Glutamatergic neuron (in vitro differentiated cells): ENCODE results near the gene ZC2HC1B. TPM values are rescaled to one million over a fixed set of nuclear protein-coding genes. Genes with fewer than 3 reads are reported as not detected.

ENCODE experiments used
- DNase-seq: peaks from one replicate; pipeline ENCODE4 v3.0.0; 2022
- H3K27ac Mint-ChIP-seq: one replicate; pipeline ENCODE4 v1.8.0; 2020; ENCODE audit warnings: mild to moderate bottlenecking, mixed read lengths, inconsistent platforms; ENCODE audit not compliant: unreplicated experiment
- H3K27me3 Mint-ChIP-seq: one replicate; pipeline ENCODE4 v1.8.0; 2020; ENCODE audit warnings: mild to moderate bottlenecking, moderate library complexity, mixed read lengths, inconsistent platforms; ENCODE audit not compliant: unreplicated experiment
- H3K36me3 Mint-ChIP-seq: one replicate; pipeline ENCODE4 v1.8.0; 2020; ENCODE audit warnings: mild to moderate bottlenecking, mixed read lengths, inconsistent platforms; ENCODE audit not compliant: unreplicated experiment
- H3K4me1 Mint-ChIP-seq: one replicate; pipeline ENCODE4 v1.8.0; 2020; ENCODE audit warnings: mild to moderate bottlenecking, low read depth, mixed read lengths, inconsistent platforms; ENCODE audit not compliant: unreplicated experiment
- H3K4me3 Mint-ChIP-seq: one replicate; pipeline ENCODE4 v1.8.0; 2020; ENCODE audit warnings: mild to moderate bottlenecking, mixed read lengths, inconsistent platforms; ENCODE audit not compliant: unreplicated experiment
- H3K9me3 Mint-ChIP-seq: one replicate; pipeline ENCODE4 v1.8.0; 2020; ENCODE audit warnings: mild to moderate bottlenecking, moderate library complexity, mixed read lengths, inconsistent platforms; ENCODE audit not compliant: unreplicated experiment
- total RNA-seq: library from RNA; stranded (reverse); fragmentation: NEBNext Ultra II Directional; extraction: Animal tissue kit (Norgen Biotek cat#: 25700); gene quantifications from one replicate; pipeline ENCODE4 v1.2.1, GENCODE V29; 2021; ENCODE audit not compliant: unreplicated experiment
- TF ChIP-seq, protein P1 (sequence below): fragments of 200-600 bp; sonication (generic); IDR thresholded peaks from one replicate; pipeline ENCODE4 v1.5.0; 2021; ENCODE audit not compliant: partially characterized antibody, unreplicated experiment

Gene ZC2HC1B
- total RNA-seq, 1 donor from 2014 or later: not detected

DNA sequence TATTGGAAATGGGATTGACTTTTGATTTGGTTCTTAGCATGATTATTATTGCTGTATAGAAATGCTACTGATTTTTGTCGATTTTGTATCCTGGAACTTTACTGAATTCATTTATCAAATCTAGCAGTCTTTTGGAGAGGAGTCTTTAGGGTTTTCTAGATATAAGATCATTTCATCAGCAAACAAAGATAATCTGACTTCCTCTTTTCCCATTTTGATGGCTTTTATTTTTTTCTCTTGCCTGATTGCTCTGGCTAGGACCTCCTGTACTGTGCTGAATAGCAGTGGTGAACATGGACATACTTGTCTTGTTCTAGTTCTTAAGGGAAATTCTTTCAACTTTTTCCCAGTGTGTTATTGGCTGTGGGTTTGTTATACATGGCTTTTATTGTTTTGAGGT lies 64.6 kb downstream of the ZC2HC1B start:
- no peak for DNase-seq
- no peaks in the 10 kb centered on the region for H3K9me3 Mint-ChIP-seq
- H3K27me3 Mint-ChIP-seq: no peaks in the 10 kb centered on the region
- no peak overlapping the region for H3K4me3 Mint-ChIP-seq
- TF ChIP-seq, protein P1, sequence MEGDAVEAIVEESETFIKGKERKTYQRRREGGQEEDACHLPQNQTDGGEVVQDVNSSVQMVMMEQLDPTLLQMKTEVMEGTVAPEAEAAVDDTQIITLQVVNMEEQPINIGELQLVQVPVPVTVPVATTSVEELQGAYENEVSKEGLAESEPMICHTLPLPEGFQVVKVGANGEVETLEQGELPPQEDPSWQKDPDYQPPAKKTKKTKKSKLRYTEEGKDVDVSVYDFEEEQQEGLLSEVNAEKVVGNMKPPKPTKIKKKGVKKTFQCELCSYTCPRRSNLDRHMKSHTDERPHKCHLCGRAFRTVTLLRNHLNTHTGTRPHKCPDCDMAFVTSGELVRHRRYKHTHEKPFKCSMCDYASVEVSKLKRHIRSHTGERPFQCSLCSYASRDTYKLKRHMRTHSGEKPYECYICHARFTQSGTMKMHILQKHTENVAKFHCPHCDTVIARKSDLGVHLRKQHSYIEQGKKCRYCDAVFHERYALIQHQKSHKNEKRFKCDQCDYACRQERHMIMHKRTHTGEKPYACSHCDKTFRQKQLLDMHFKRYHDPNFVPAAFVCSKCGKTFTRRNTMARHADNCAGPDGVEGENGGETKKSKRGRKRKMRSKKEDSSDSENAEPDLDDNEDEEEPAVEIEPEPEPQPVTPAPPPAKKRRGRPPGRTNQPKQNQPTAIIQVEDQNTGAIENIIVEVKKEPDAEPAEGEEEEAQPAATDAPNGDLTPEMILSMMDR: no peak
- no peaks in the 10 kb centered on the region for H3K36me3 Mint-ChIP-seq
- no peak overlapping the region for H3K27ac Mint-ChIP-seq
- no peaks in the 10 kb centered on the region for H3K4me1 Mint-ChIP-seq

DNA sequence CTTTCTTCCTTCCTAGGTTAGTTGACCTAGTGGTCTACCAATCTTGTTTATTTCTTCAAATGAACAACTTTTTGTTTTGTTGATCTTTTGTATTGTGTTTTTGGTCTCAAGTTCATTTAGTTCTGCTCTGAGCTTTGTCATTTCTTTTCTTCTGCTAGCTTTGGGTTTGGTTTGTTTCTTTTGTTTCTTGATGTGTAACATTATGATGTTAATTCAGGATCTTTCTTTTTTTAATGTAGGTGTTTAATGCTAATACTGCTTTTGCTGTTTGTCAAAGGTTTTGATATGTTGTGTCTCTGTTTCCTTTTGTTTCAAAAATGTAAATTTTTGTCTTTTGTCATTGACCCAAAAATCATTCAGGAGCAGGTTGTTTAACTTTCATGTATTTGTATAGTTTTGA lies 65.7 kb downstream of the ZC2HC1B start:
- H3K27ac Mint-ChIP-seq: no peak overlapping the region

GRCh38 chr6:143934331-143934730 lies 70.1 kb downstream of the ZC2HC1B start:
- no peak for DNase-seq
- TF ChIP-seq, protein P1: no peak
- Mint-ChIP-seq H3K27ac (no peak overlapping the region), H3K4me3 (no peak overlapping the region), H3K27me3 (no peaks in the 10 kb centered on the region), H3K4me1 (no peaks in the 10 kb centered on the region), H3K9me3 (no peaks in the 10 kb centered on the region), H3K36me3 (no peaks in the 10 kb centered on the region)

More for the DNA sequence above, 65.7 kb downstream of the ZC2HC1B start:
- no peaks in the 10 kb centered on the region for H3K27me3 Mint-ChIP-seq
- no peaks in the 10 kb centered on the region for H3K36me3 Mint-ChIP-seq
- H3K4me3 Mint-ChIP-seq: no peak overlapping the region
- TF ChIP-seq, protein P1: no peak
- H3K4me1 Mint-ChIP-seq: no peaks in the 10 kb centered on the region
- H3K9me3 Mint-ChIP-seq: no peaks in the 10 kb centered on the region
- no peak for DNase-seq

- H3K36me3 Mint-ChIP-seq: no peaks in the 10 kb centered on the region
- no peaks in the 10 kb centered on the region for H3K27me3 Mint-ChIP-seq
Observed at GRCh38 chr6:143934867-143935266, 70.6 kb downstream of the ZC2HC1B start.

GRCh38 chr6:143936347-143936746 lies 72.1 kb downstream of the ZC2HC1B start:
- Mint-ChIP-seq H3K9me3 (no peaks in the 10 kb centered on the region), H3K4me1 (no peaks in the 10 kb centered on the region), H3K27me3 (no peaks in the 10 kb centered on the region), H3K4me3 (no peak overlapping the region), H3K36me3 (no peaks in the 10 kb centered on the region), H3K27ac (no peak overlapping the region)
- DNase-seq: no peak
- TF ChIP-seq, protein P1: no peak

More at GRCh38 chr6:143934867-143935266, 70.6 kb downstream of the ZC2HC1B start:
- Mint-ChIP-seq H3K4me1 (no peaks in the 10 kb centered on the region), H3K4me3 (no peak overlapping the region), H3K27ac (no peak overlapping the region), H3K9me3 (no peaks in the 10 kb centered on the region)
- TF ChIP-seq, protein P1: no peak
- no peak for DNase-seq
